ENCODE data around the gene CCDC188. TPM values are rescaled to one million over a fixed set of nuclear protein-coding genes. Genes with fewer than 3 reads are reported as not detected.

The CCDC188 gene
- total RNA-seq, 1 experiment from 2014 or later = not detected

GRCh38 chr22:20140521-20140964, 10.3 kb downstream of the CCDC188 start:
- ChIA-PET POLR2A (no interaction called here), CTCF (no interaction called here)
- ATAC-seq = no peak
- no peaks in the 10 kb centered on the region for H3K9me3 ChIP-seq (ENCODE audit: control insufficient read depth, insufficient read depth, low read depth, low read length)
- intact Hi-C loops (cut with micrococcal nuclease; ENCODE audit: unreplicated experiment) = no loop called here
- in situ Hi-C loops (cut with HindIII; ENCODE audit: low pct_unique_long_range_greater_than_20kb, low sequenced_read_pairs) = no loop called here
- BruUV-seq (replicated peaks) = no TSS peak
- no peaks in the 10 kb centered on the region for H3K4me1 ChIP-seq (ENCODE audit: control insufficient read depth, insufficient read depth, low read length)
- no peak for TF ChIP-seq POLR2AphosphoS5 (IDR thresholded peaks at IDR 0.05; ENCODE audit: low read depth, low read length)
- no peak for TF ChIP-seq REST (IDR thresholded peaks at IDR 0.05; ENCODE audit: insufficient read depth in 1 of 2, low read depth in 2 of 2, low read length in 1 of 2)
- TF ChIP-seq TCF7L2 (IDR thresholded peaks at IDR 0.05; ENCODE audit: low read depth, low read length) = no peak
- TF ChIP-seq CTCF (IDR thresholded peaks at IDR 0.05) = no peak
- TF ChIP-seq SIN3A (IDR thresholded peaks at IDR 0.05; ENCODE audit: borderline replicate concordance, insufficient read depth, low read depth, low read length) = no peak
- H3K36me3 ChIP-seq (ENCODE audit: control insufficient read depth, insufficient read depth, low read length) = no peaks in the 10 kb centered on the region
- no peak overlapping the region for H3K27ac ChIP-seq (ENCODE audit: low read length)
- H3K27me3 ChIP-seq (ENCODE audit: control insufficient read depth, insufficient read depth, low read length) = no peaks in the 10 kb centered on the region
- no peak for DNase-seq (ENCODE audit: low read depth, low spot score)
- no peak overlapping the region for H3K4me3 ChIP-seq (ENCODE audit: low read depth in 2 of 2, low read length in 2 of 2)

- Histone ChIP-seq H3K36me3 (ENCODE audit: control insufficient read depth, insufficient read depth, low read length) (no peaks in the 10 kb centered on the region), H3K27me3 (ENCODE audit: control insufficient read depth, insufficient read depth, low read length) (no peaks in the 10 kb centered on the region), H3K4me1 (ENCODE audit: control insufficient read depth, insufficient read depth, low read length) (no peaks in the 10 kb centered on the region), H3K9me3 (ENCODE audit: control insufficient read depth, insufficient read depth, low read depth, low read length) (no peaks in the 10 kb centered on the region), H3K4me3 (ENCODE audit: low read depth in 2 of 2, low read length in 2 of 2) (no peak overlapping the region), H3K27ac (ENCODE audit: low read length) (no peak overlapping the region)
- BruUV-seq (replicated peaks) = no TSS peak
- intact Hi-C loops (cut with micrococcal nuclease; ENCODE audit: unreplicated experiment) = no loop called here
- in situ Hi-C loops (cut with HindIII; ENCODE audit: low pct_unique_long_range_greater_than_20kb, low sequenced_read_pairs) = no loop called here
- DNase-seq (ENCODE audit: low read depth, low spot score) = no peak
- ChIA-PET POLR2A (no interaction called here), CTCF (no interaction called here)
- TF ChIP-seq POLR2AphosphoS5 (IDR thresholded peaks at IDR 0.05; ENCODE audit: low read depth, low read length) (no peak), REST (IDR thresholded peaks at IDR 0.05; ENCODE audit: insufficient read depth in 1 of 2, low read depth in 2 of 2, low read length in 1 of 2) (no peak)
- ATAC-seq = no peak
Measured at GRCh38 chr22:20140107-20140445, 10.8 kb downstream of the CCDC188 start.
